Activated T-cell treated with anti-CD3 and anti-CD28 coated beads for 1 hour (primary cell): ENCODE measurements around the gene PDIA3.
"Not testable (repeated sequence)": the region's sequence is repeated elsewhere in the genome, so short reads cannot be mapped to it uniquely, and the experiment has no call there.

Source experiments
- DNase-seq: peaks from one replicate; pipeline ENCODE4 v3.0.0-alpha.2; 2020; ENCODE audit warnings: low read depth

The PDIA3 gene

GRCh38 chr15:43746245-43746902, at the start of gene PDIA3:
Gene PDIA3, plus strand, starts transcription at chr15:43746438. Its CDS starts 102 bp downstream, at chr15:43746540.
- peak; percentile 72 for DNase-seq

DNA sequence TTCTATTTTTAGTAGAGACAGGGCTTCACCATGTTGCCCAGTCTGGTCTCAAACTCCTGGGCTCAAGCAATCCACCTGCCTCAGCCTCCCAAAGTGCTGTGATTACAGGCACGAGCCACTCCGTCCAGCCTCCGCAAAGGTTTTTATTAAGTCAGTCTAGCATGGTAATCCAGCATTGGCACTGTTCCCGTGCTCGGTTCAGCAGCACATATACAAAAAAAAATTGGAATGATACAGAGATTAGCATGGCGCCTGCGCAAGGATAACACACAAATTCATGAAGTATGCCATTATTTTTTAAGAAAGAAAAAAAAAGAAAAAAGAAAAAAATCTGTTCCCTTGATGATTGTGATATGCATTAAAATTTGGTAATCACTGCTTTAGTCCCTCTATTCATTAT, 44.1 kb upstream of the PDIA3 start:
- DNase-seq = no peak

DNA sequence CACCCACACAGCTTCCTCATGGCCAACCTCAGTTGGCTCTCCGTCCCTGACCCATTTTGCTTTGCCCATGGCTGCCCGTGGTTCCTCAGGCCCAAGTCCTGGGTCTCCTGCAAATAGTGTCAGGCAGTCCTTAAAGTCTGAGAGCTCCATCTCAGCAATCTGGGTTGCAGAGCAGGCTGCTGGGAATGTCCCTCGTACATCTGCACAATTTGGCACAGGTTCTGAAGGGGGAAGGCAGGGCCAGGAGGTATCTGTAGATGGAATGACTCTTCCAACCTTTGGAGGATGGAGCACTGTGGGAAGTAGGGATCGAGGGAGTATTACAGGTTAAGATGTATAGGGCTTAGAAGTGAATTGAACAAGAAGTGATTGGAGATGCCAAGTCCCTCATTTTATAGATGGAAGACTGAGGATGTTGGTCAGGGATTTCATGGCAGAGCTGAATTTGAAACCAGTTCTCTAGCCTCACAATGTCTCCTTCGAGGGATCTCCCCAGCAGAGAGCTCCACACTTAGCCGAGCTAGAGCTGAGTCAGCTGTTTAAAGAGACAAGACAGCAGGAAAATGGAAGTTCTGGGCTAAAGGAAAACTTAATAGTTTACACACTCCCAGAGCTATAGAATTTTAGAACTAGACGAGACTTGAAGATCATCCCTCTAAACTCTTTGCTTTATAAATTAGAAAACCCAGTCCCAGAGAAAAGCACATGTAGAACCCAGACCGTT, 43.4 kb upstream of the PDIA3 start:
- DNase-seq = no peak

GRCh38 chr15:43710431-43711131, 35.7 kb upstream of the PDIA3 start:
- DNase-seq = not testable (repeated sequence)

DNA sequence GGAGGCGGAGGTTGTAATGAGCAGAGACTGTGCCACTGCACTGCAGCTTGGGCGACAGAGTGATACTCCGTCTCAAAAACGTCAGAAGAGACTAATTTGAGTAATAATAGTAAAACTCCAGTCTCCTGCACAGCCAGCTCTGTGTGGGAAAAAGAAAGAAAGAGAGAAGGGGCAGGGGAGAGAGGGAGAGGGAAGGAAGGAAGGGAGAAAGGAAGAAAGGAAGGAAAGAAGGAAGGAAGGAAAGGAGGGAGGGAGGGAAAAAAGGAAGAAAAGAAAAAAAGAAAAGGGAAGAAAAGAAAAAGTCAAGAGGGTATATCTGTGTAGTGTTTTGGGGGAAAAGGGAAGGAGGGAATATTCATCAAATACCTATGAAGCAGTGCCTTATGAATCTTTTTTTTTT, 23.1 kb upstream of the PDIA3 start:
- no peak for DNase-seq

DNA sequence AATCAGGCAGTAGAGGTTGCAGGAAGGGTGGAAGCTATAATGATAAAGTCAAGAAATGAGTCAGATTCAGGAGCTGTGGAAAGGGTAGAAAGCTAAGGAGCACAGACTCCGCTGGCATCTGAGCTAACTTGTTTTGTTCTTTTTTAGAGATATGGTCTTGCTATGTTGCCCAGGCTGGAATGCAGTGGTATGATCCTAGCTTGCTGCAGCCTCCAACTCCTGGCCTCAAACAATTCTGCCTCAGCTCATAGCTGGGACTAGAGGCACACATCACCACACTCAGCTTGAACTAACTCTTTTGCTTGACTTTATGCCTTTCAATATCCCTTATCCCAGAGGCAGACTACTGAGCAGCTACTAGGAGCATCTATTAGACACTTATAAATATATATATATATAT, 19.9 kb upstream of the PDIA3 start:
- DNase-seq = not testable (repeated sequence)

DNA sequence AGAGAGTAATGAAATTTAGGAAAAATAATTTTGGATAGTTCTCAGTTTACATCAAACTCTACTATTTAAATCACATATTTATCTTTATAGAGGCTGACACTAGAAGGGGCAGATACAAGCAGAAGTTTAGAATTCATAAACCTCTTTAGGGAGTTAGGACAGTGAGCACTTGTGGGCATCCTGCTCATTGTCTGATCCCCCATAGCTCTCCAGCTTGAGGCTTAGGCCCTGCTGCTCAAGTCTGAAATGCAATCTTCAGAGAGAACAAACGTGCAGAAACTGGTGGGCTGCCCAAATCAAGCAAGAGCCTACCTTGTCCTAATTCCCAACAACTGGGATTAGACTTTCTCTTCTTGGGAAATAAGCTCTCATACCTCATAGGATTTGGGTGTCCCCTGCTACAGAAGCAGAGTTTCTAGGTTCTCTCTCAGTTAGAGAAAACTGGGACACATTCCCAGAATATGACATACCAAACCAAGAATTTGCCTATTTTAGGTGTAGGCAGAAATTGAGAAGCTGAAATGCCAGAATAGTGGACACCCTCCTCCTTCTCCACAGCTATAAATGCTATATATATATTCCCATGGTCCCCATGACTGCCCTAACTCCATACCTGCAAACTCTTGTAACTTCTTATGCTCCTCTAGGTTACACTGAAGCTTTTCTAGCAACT, 18.0 kb upstream of the PDIA3 start:
- not testable (repeated sequence) for DNase-seq

DNA sequence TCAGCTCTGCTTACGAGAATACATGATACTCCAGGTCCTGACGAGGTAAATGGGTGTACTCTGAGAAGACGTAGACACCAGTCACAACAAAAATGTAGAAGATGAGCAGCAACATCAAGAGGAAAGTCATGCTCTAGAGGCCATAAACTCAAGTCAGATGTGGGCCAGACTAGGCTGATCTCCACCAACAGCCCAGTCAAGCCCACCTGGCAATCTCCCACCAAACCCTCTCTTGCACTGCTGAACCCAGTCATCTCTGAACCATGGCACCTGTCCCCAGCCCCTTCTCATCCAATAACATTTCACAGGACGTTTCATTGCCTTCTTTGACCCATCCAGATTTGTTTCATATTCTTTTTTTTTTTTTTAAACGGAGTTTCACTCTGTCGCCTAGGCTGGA, 10.8 kb upstream of the PDIA3 start:
- DNase-seq = no peak

GRCh38 chr15:43746903-43747309, 668 bp downstream of the PDIA3 start:
- DNase-seq = not testable (repeated sequence)

DNA sequence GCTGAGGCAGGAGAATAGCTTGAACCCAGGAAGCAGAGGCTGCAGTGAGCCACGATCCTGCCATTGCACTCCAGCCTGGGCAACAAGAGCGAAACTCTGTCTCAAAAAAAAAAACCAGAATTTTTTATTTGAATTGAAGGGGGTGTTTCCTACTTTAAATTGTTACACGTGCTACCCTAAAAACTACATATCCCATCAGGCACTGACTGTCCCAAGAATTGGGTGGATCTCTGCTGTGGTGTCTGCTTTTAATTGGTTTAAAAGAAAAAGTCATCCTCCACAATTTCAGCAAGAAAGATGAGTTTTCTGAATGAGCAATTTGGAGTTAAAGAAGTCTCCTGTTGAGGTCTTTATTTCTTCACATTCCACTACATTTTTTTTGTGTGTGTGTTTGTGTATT, 2.1 kb downstream of the PDIA3 start:
- DNase-seq = no peak

- DNase-seq = no peak
Observed at GRCh38 chr15:43749690-43750345, 3.6 kb downstream of the PDIA3 start.

- DNase-seq = no peak
Observed at GRCh38 chr15:43751885-43752284, 5.6 kb downstream of the PDIA3 start.

DNA sequence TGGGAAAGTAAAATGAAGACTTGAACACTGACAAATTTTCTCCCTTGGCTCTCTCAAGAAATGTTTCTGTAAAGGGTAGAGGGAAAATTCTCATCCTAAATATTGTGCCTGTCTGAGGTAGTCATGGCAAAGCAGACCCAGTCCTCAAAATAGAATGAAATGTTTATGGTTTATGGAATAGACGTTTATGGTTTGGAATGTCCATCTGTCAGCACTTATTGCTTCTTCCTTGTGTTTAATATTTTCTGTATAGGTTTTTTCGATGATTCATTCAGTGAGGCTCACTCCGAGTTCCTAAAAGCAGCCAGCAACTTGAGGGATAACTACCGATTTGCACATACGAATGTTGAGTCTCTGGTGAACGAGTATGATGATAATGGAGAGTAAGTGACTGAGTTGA, 16.6 kb downstream of the PDIA3 start:
- no peak for DNase-seq

DNA sequence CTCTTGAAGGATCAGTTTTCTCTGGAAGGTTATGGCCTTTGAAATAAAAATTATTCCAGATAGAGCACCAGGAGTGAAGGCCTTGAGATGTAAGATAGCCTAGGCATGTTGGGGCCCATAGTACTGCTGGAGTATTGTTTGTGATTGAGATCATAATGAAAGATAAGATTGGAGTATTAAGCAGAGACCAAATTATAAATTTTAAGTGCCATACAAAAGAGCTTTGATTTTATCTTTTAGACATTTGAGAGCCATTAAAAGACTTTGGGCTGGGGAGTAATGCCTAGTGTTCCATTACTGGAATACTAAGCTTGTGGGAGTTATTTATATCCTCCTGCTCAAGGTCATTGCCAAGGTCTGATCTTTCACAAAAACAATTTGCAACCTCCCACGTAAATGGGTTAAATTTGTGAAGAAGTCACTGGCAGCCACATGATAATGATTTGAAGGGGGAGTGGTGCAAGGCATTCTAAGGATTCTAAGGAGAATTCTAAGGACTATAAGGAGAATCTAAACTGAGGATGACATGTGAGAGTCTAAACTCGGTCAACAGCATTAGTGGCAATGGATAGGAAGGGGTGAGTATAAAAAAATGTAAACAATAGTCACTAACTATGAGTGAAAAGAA, 17.7 kb downstream of the PDIA3 start:
- no peak for DNase-seq

GRCh38 chr15:43769584-43770228, 23.5 kb downstream of the PDIA3 start:
- DNase-seq = peak; percentile 58

- DNase-seq = no peak
Observed at GRCh38 chr15:43771816-43772215, 25.6 kb downstream of the PDIA3 start.

- no peak for DNase-seq
Observed at GRCh38 chr15:43772624-43773023, 26.4 kb downstream of the PDIA3 start.

- DNase-seq = no peak
Observed at GRCh38 chr15:43774062-43774461, 27.8 kb downstream of the PDIA3 start.

DNA sequence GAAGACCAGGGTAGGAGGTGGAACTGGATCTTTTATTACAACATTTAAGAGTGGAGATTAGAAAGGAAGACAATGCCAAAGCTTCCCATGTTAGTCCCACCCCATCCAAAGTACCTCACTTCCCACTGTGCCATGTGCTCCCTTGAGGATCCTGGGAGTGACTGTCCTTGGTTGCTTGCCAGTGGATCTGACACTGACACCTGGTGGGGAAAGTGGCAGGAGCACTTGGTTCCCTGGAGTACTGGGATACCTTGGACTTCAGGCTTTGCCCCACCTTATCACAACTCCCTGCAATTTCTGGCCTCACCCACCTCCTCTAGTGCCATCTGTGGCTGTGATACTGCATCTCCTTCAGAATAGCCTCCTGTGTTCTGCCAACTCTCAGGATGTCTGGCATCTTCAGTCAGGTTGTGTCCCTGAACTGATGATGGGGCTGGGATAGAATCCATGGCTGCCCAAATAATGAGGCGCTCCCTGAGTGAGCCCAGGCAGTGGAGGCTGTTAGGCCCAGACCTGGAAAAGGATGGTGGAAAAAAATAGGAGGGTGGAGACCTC, 29.2 kb downstream of the PDIA3 start:
- no peak for DNase-seq

DNA sequence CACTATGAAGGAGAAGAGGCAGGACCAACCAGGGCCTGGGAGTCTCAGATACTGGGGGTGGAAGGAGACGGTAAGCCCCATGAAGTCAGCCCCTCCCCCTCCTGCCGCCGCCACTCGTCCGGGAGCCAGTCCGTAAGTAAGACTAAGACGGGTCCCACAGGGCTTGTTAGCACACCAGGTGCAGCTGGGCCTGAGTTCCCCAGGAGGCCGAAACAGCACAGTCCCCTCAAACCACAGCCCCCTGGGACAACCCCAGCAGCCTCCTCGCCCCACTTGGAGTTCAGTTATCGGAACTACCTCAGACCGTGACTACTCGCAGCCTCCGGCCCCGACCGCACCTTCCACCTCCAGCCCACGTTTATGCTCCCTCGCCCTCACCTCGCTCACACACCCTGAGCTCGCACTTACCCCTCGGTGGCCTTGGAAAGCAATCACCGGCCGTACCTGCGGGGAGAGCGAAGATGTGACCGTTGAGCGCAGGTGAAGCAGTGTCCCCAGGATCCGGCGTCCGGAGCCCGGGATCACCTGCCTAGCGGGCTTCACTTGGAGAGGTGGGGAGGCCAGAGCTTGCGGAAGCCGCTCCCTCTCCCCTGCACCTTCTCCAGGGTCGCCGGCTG, 30.0 kb downstream of the PDIA3 start:
- DNase-seq = no peak
